HG03520 (cell line): ENCODE data around the gene PPP3CA.
"Not testable (repeated sequence)": the region's sequence is repeated elsewhere in the genome, so short reads cannot be mapped to it uniquely, and the experiment has no call there.

Source experiments
- ATAC-seq: cut with Tn5 transposase; IDR thresholded peaks from one replicate; pipeline ENCODE4 v1.9.1; 2021; ENCODE audit warnings: mild to moderate bottlenecking, moderate library complexity; ENCODE audit not compliant: unreplicated experiment

Gene PPP3CA

GRCh38 chr4:101258883-101259282 lies 88.4 kb downstream of the PPP3CA start:
- ATAC-seq: no peak

DNA sequence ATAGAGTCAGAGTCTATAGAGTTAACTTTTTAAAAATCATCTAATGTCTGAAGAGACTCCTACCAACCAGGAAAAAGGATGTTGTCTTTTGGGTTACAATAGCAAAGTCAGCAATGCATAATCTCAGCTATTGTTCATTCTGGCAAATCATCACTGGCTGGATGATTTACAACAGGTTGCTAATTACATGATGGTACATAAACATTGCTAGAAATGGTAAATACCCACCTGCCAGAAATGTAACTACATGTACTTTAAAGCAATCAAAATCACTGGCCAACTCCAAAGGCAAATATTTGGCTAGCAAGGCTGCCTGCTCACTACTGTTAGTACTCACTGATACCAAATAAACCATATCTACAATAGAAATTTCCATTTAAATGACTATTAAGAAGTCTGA lies 91.1 kb downstream of the PPP3CA start:
- no peak for ATAC-seq

- ATAC-seq: no peak
These were observed 92.5 kb downstream of the PPP3CA start for GRCh38 chr4:101254776-101255175.

DNA sequence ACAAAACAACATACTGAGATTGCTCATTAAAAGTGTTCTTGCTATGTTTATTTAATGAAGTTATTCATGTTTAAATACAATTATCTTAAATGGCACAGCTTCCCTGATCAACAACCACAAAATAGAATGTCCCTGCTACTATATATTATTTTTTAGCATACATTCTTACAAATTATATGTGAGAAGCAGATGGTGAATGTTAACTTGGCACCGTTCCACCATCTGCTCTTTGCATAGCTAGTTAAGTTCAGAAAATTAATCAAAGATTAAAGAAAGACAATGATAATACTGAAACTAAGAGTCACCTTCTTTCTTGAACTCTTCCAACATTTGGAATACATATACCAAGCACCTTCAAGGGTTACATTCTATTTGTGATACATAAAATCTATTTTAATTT lies 94.2 kb downstream of the PPP3CA start:
- ATAC-seq: no peak

GRCh38 chr4:101252721-101253120 lies 94.6 kb downstream of the PPP3CA start:
- no peak for ATAC-seq

- no peak for ATAC-seq
These were observed 96.1 kb downstream of the PPP3CA start for GRCh38 chr4:101251261-101251660.

- ATAC-seq: no peak
These were observed 103.0 kb downstream of the PPP3CA start for GRCh38 chr4:101244349-101244748.

DNA sequence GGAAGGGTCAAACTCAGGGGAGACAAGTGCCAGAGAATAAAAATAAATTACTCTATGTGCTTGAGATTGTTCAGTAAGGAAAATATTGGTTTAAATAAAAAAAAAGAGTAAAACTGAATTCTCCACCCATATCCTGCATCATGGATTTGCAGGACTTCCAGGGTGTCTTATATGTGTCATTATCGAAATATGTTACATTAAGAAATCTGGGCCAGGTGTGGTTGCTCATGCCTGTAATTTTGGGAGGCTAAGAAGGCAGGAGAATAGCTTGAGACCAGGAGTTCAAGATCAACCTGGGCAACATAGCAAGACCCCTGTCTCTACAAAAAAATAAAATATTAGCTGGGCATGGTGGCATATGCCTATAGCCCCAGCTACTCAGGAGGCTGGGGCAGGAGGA lies 104.9 kb downstream of the PPP3CA start:
- ATAC-seq: no peak

- no peak for ATAC-seq
These were observed 107.2 kb downstream of the PPP3CA start for GRCh38 chr4:101240099-101240498.

DNA sequence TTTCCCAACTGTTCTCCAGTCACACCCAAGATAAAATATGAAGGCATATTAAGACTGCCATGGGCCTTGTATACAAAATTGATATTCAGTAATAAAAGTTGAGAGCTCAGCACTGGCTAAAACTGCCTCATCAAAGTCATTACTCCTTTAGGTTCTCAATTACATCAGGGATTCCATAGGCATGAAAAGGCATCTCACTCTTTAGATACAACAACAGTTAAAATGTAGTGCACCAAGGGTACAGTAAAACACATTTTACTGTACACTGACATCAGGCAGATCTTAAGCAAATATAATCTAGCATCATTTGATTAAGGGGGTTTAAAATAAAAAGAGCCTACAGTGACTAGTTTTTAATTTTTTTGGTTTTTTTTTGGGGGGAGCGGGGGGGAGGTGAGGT lies 107.7 kb downstream of the PPP3CA start:
- ATAC-seq: no peak

DNA sequence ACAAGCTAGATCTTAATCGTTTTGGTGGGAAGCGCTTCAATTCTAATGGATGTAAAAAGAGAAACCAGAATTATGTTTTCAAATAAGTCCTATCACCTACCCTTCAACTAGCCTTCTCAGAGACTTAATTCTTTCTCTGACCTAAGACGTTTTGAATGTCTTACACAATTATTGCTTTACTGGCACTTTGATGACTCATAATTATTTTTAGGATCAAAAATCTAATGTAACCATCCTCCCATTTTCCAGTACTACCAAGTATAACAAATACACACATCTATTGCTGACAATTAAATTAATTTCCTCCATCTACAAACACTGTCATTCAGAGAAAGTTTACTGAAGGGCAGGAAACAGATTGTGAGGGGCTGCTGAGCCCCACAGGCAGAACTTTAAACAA lies 108.6 kb downstream of the PPP3CA start:
- ATAC-seq: no peak

GRCh38 chr4:101237773-101238172 lies 109.6 kb downstream of the PPP3CA start:
- no peak for ATAC-seq

DNA sequence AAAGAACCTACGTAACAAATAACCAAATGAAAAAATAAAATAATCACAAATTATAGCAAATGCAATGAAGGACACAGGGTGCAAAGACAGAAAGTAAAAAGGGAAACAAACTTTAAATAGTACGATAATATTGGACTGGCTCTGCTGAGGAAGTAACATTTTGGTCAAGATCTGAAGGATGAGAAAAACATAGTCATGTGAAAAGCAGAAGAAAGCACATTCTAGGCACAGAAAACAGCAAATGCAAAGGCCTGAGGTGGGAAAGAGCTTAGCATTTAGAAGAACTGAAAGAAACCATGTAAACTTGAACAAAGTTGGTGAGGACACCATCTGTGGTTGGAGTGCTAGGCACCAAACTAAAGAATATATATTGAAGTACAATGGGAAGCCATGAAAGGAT lies 111.2 kb downstream of the PPP3CA start:
- ATAC-seq: no peak

- ATAC-seq: not testable (repeated sequence)
These were observed 113.2 kb downstream of the PPP3CA start for GRCh38 chr4:101234141-101234540.

DNA sequence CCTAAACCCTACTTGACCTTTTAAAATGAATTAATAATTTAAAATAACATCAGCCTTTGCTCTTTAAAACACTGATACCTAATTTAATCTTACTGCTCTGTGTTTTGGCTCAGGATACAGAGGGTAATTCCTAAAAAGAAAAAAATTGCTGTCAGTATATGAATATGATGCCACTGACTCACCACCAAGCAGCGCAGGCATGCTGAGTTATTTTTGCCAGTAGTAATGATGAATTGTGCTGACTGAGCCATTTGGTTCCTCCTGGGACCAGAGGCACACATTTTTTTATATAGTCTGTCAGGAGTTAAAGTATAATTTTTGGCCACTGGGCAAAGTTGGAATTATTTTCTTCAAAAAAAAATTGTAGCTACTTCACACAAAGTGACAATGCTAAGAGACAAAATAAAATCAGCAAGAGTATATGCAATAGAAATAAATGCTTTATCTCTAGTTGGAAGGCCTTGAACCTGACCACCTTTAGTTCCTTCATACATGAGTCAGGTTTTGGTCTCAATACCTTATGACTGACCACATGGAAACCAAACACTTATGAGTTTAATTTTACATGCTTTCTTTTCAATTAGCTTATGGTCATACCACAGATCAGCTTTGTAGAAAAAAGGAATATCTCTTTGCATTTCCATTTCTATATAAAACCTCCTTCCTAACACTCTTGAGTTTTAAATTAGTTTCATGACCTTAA lies 115.1 kb downstream of the PPP3CA start:
- ATAC-seq: no peak

- ATAC-seq: no peak
These were observed 116.4 kb downstream of the PPP3CA start for GRCh38 chr4:101230801-101231426.

DNA sequence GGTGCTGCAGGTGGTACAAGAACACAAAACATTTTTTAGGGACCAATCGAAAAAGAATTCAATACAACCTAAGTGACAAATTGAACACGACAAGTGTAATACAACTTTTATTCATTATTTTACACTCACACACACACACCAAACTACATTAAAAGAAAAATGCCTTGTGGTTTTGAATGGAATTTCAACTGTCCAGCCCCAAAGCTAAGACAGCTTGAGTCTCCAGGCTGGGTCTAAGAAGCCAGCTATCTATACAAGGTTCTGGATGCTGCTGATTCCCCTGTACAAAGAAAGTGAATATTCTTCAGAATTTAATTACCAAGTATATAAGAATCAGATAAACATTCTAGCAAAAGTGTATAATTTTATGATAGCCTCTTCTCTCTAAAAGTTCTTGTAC lies 118.2 kb downstream of the PPP3CA start:
- ATAC-seq: no peak

DNA sequence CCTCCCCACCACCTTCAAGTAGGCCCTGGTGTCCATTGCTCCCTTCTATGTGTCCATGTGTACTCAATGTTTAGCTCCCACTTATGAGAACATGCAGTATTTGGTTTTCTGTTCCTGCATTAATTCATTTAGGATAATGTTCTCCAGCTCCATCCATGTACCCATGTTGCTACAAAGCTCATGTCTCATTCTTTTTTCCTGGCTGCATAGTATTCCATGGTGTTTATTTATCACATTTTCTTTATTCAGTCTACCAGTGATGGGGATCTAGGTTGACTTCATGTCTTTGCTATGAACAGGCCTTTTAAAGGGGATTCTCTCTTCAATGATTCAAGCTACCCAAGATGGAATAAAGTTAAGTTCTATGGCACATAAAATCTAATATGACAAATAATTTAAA lies 119.6 kb downstream of the PPP3CA start:
- no peak for ATAC-seq

DNA sequence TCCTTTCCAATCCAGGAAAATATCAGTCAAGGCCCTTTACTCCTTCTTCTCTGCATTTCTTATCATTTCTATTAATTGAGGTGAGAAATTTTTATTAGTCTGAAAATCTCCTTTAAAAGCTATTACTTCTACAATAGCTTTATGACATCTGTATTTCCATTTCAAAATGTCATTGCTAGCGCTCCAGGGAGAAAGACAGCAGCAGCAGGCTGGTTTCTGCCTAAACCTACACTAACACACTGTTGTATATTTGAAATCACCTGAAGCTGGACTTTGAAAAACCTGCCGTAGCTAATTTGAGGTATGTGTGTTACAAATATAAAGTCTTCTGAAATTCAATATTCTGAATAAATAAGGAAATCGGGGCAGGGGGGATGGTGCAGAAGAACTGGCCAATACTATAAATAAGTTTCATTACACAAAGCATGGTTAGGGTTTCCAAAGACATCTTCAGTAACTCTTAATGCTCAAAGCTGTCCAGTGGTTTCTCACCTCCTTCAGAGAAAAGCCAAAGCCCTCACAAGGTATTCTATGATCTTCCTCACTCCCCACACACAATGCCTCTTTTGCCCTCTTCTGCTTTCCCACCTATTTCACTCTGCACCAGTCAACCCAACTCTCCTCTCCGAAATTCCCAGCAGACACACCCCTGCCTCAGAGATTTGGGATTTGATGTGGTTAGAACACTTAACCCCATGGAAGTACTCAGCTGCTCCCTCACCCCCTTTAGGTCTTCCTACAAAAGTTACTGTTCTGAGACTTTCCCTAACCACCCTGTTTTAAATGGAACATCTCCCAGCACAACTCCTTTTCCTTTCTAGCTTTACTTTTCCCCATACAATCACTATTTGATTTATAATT lies 122.7 kb downstream of the PPP3CA start:
- ATAC-seq: no peak

DNA sequence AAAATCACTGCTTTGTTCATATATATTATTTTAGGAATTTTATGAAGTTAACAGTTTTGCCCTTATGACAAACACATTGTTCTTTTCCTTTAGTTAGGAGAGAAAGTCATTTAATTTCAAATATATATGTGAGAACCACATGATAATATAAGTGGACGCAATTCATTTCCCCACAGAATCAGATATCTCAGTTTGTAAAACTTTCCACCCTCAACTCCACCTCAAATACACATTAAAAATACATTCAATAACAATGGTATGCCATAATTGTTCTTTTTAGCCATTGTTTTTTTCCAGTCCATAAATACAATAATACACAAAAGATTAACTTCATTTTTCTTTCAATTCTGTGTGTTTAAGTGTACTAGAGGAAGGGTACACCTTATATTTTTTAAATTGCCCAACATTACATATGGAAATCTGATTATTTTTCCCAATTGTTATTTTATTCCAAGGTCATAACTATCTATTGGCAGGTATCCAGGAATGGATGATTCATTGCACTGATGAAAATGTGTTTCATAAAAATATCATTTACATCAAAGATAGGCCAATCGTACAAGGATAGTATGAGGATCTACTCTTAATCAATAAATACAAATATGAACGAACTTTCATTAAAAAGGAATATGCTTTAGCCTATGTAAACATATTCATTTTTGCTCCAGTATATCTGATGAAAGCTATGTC lies 125.0 kb downstream of the PPP3CA start:
- no peak for ATAC-seq

DNA sequence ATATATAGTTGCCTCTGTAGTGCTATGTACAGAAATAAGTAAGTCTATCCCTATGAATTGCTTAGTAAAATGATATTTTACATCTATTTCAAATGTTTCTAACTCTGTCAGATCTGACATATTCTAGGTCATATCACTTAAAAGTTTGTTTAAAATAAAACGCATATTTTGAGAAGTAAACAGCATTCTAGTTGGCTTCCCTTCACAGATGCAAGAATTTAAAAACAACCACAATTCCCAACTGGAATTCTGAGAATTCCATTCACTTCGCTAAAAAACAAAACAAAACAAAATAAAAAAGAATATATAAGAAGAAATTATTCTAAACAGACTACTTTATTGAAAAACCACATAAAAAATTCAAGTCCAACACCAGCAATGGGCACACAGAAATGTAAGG lies 126.0 kb downstream of the PPP3CA start:
- no peak for ATAC-seq
